Hepatocyte (in vitro differentiated cells): ENCODE results near the gene RORC. TPM values are rescaled to one million over a fixed set of nuclear protein-coding genes. Genes with fewer than 3 reads are reported as not detected.
"Not testable (repeated sequence)": the region's sequence is repeated elsewhere in the genome, so short reads cannot be mapped to it uniquely, and the experiment has no call there.

Experiments
- DNase-seq: peaks from one replicate; pipeline ENCODE4 v3.0.0-alpha.2; 2016; ENCODE audit warnings: low spot score
- H2AFZ ChIP-seq: fragments of 200-600 bp; sonication (generic); 2 replicates; pipeline ENCODE4 v1.6.0; 2016; ENCODE audit warnings: antibody characterized with exemption, mild to moderate bottlenecking
- H3K27ac ChIP-seq: fragments of 200-600 bp; sonication (generic); 2 replicates; pipeline ENCODE4 v1.5.1; 2016; ENCODE audit warnings: mild to moderate bottlenecking
- H3K27me3 ChIP-seq: fragments of 200-600 bp; sonication (generic); 2 replicates; pipeline ENCODE4 v1.6.1; 2016
- H3K36me3 ChIP-seq: fragments of 200-600 bp; sonication (generic); replicated peaks from 2 replicates; pipeline ENCODE4 v1.5.1; 2016; ENCODE audit warnings: low read depth; ENCODE audit not compliant: insufficient read depth
- H3K4me1 ChIP-seq: fragments of 200-600 bp; sonication (generic); 2 replicates; pipeline ENCODE4 v1.5.1; 2016; ENCODE audit warnings: mild to moderate bottlenecking, moderate library complexity; ENCODE audit not compliant: insufficient read depth
- H3K4me2 ChIP-seq: fragments of 200-600 bp; sonication (generic); 2 replicates; pipeline ENCODE4 v1.6.0; 2016
- H3K4me3 ChIP-seq: fragments of 200-600 bp; sonication (generic); 2 replicates; pipeline ENCODE4 v1.5.1; 2016; ENCODE audit warnings: mild to moderate bottlenecking
- H3K79me2 ChIP-seq: fragments of 200-600 bp; sonication (generic); 2 replicates; pipeline ENCODE4 v1.6.0; 2017; ENCODE audit warnings: mild to moderate bottlenecking
- H3K9me2 ChIP-seq: fragments of 200-600 bp; sonication (generic); replicated peaks from 2 replicates; pipeline ENCODE4 v1.6.0; 2017; ENCODE audit warnings: mild to moderate bottlenecking; ENCODE audit not compliant: insufficient read depth
- H3K9me3 ChIP-seq: fragments of 200-600 bp; sonication (generic); 2 replicates; pipeline ENCODE4 v1.5.1; 2016; ENCODE audit warnings: low read depth, mild to moderate bottlenecking
- H4K20me1 ChIP-seq: fragments of 200-600 bp; sonication (generic); 2 replicates; pipeline ENCODE4 v1.6.0; 2016; ENCODE audit warnings: mild to moderate bottlenecking; ENCODE audit not compliant: insufficient read depth, poor library complexity, severe bottlenecking
- CTCF ChIP-seq: fragments of 200-600 bp; sonication (generic); IDR thresholded peaks from 2 replicates; pipeline ENCODE4 v1.5.1; 2016; ENCODE audit warnings: antibody characterized with exemption, mild to moderate bottlenecking; ENCODE audit not compliant: poor library complexity
- EZH2 ChIP-seq: fragments of 200-600 bp; sonication (generic); IDR thresholded peaks from 2 replicates; pipeline ENCODE4 v1.6.1; 2016; ENCODE audit warnings: antibody characterized with exemption, mild to moderate bottlenecking, borderline replicate concordance
- EZH2phosphoT487 ChIP-seq: fragments of 200-600 bp; sonication (generic); IDR thresholded peaks from one replicate; pipeline ENCODE4 v1.6.1; 2018; ENCODE audit warnings: antibody characterized with exemption, mild to moderate bottlenecking, low read depth, moderate library complexity; ENCODE audit not compliant: unreplicated experiment, severe bottlenecking
- WGBS: methylation state at CpG from one replicate; pipeline ENCODE4 v1.1.6; 2016; ENCODE audit warnings: low lambda C conversion rate; ENCODE audit errors: missing lambda C conversion rate; 5-methylcytosine and 5-hydroxymethylcytosine counted together
- polyA plus RNA-seq: library from polyadenylated mRNA; unstranded; fragments of >200 nt; fragmentation: Nextera tagmentation; extraction: Ambion mirVana; gene quantifications from 2 replicates; pipeline ENCODE4 v1.2.1, GENCODE V29; 2016
- total RNA-seq: library from RNA; depleted of rRNA; stranded (reverse); fragments of >200 nt; gene quantifications from 2 replicates; pipeline ENCODE4 v1.2.3, GENCODE V29; 2014

RORC gene
- total and polyA plus RNA-seq, 2 experiments from 2014 or later: 0.60 to 1.3 TPM

GRCh38 chr1:151787689-151788088, 43.9 kb downstream of the RORC start:
- no peaks in the 10 kb centered on the region for H3K9me2 ChIP-seq
- H3K9me3 ChIP-seq: no peaks in the 10 kb centered on the region
- H3K4me3 ChIP-seq: no peak overlapping the region
- no peaks in the 10 kb centered on the region for H3K36me3 ChIP-seq
- H4K20me1 ChIP-seq: no peaks in the 10 kb centered on the region
- H3K27me3 ChIP-seq: peaks cover 3% of the 10 kb centered on the region
- DNase-seq: no peak
- H3K4me1 ChIP-seq: no peaks in the 10 kb centered on the region
- no peak overlapping the region for H3K27ac ChIP-seq
- H2AFZ ChIP-seq: no peak overlapping the region
- H3K79me2 ChIP-seq: no peaks in the 10 kb centered on the region
- H3K4me2 ChIP-seq: no peak overlapping the region
- 90% methylated on average over 3 of the region's 3 CpGs for WGBS
- no peak for TF ChIP-seq CTCF
- TF ChIP-seq EZH2: no peak
- no peak for TF ChIP-seq EZH2phosphoT487

- Histone ChIP-seq H3K27ac (no peak overlapping the region), H3K4me2 (no peak overlapping the region), H2AFZ (no peak overlapping the region), H3K9me3 (no peaks in the 10 kb centered on the region), H3K27me3 (peaks cover 3% of the 10 kb centered on the region), H3K9me2 (no peaks in the 10 kb centered on the region), H3K4me1 (no peaks in the 10 kb centered on the region), H3K4me3 (no peak overlapping the region), H3K36me3 (no peaks in the 10 kb centered on the region), H4K20me1 (no peaks in the 10 kb centered on the region), H3K79me2 (no peaks in the 10 kb centered on the region)
- WGBS: 84% methylated on average over 2 of the region's 2 CpGs
- no peak for DNase-seq
- TF ChIP-seq EZH2 (no peak), EZH2phosphoT487 (no peak), CTCF (no peak)
Observed at GRCh38 chr1:151783796-151784195, 47.8 kb downstream of the RORC start.

- H3K4me1 ChIP-seq: no peaks in the 10 kb centered on the region
- no peaks in the 10 kb centered on the region for H4K20me1 ChIP-seq
- TF ChIP-seq CTCF: no peak
- TF ChIP-seq EZH2: no peak
- TF ChIP-seq EZH2phosphoT487: no peak
- H3K27me3 ChIP-seq: peaks cover 3% of the 10 kb centered on the region
- H3K27ac ChIP-seq: no peak overlapping the region
- no peaks in the 10 kb centered on the region for H3K36me3 ChIP-seq
- H3K79me2 ChIP-seq: no peaks in the 10 kb centered on the region
- no peak overlapping the region for H3K4me2 ChIP-seq
- H3K9me2 ChIP-seq: no peaks in the 10 kb centered on the region
- no peaks in the 10 kb centered on the region for H3K9me3 ChIP-seq
- H2AFZ ChIP-seq: no peak overlapping the region
- H3K4me3 ChIP-seq: no peak overlapping the region
- WGBS: 87% methylated on average over 3 of the region's 3 CpGs
- DNase-seq: no peak
Observed at GRCh38 chr1:151782741-151783140, 48.9 kb downstream of the RORC start.

- H4K20me1 ChIP-seq, H3K79me2 ChIP-seq, DNase-seq, H3K4me3 ChIP-seq, H3K36me3 ChIP-seq, H2AFZ ChIP-seq, H3K9me2 ChIP-seq, H3K4me1 ChIP-seq, H3K27ac ChIP-seq, H3K9me3 ChIP-seq, H3K4me2 ChIP-seq, H3K27me3 ChIP-seq: not testable (repeated sequence)
- 80% methylated on average over 5 of the region's 5 CpGs for WGBS
Observed at GRCh38 chr1:151782026-151782425, 49.6 kb downstream of the RORC start.

GRCh38 chr1:151780736-151781135, 50.9 kb downstream of the RORC start:
- H3K4me1 ChIP-seq, H3K9me3 ChIP-seq, H3K27me3 ChIP-seq, H3K79me2 ChIP-seq, H2AFZ ChIP-seq, H3K9me2 ChIP-seq, H4K20me1 ChIP-seq, H3K4me3 ChIP-seq, H3K36me3 ChIP-seq, DNase-seq, H3K27ac ChIP-seq, H3K4me2 ChIP-seq: not testable (repeated sequence)
- WGBS: 95% methylated on average over 5 of the region's 5 CpGs
